Measurements from ENCODE around the gene C2orf68.

DNA sequence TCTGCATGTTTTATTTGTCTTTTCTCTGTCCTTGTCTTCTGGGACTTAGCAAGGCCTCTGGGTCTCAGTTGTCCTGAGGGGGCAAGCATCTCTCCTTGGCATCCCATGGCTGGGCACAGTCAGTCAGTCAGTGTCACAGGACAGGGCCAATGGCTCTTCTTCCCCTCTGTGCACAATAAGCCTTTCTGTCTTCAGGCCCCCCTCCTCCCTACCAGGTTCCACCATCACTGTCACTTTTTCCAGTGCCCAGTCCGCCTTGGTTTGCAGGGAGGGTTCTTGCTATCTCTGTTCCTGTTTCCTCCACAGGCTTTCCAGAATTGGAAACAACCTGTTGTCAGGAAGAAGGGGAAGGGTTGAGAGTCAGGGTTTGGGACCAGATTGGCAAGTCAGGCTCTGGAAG is 29.4 kb downstream of the C2orf68 start:
- TF ChIP-seq, protein P1, sequence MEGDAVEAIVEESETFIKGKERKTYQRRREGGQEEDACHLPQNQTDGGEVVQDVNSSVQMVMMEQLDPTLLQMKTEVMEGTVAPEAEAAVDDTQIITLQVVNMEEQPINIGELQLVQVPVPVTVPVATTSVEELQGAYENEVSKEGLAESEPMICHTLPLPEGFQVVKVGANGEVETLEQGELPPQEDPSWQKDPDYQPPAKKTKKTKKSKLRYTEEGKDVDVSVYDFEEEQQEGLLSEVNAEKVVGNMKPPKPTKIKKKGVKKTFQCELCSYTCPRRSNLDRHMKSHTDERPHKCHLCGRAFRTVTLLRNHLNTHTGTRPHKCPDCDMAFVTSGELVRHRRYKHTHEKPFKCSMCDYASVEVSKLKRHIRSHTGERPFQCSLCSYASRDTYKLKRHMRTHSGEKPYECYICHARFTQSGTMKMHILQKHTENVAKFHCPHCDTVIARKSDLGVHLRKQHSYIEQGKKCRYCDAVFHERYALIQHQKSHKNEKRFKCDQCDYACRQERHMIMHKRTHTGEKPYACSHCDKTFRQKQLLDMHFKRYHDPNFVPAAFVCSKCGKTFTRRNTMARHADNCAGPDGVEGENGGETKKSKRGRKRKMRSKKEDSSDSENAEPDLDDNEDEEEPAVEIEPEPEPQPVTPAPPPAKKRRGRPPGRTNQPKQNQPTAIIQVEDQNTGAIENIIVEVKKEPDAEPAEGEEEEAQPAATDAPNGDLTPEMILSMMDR (IDR thresholded peaks at IDR 0.05; ENCODE audit: low read depth, low read length, missing input control) = no peak
- no peak for TF ChIP-seq TAF1 (conservative IDR thresholded peaks at IDR 0.05)
- TF ChIP-seq, protein P2, sequence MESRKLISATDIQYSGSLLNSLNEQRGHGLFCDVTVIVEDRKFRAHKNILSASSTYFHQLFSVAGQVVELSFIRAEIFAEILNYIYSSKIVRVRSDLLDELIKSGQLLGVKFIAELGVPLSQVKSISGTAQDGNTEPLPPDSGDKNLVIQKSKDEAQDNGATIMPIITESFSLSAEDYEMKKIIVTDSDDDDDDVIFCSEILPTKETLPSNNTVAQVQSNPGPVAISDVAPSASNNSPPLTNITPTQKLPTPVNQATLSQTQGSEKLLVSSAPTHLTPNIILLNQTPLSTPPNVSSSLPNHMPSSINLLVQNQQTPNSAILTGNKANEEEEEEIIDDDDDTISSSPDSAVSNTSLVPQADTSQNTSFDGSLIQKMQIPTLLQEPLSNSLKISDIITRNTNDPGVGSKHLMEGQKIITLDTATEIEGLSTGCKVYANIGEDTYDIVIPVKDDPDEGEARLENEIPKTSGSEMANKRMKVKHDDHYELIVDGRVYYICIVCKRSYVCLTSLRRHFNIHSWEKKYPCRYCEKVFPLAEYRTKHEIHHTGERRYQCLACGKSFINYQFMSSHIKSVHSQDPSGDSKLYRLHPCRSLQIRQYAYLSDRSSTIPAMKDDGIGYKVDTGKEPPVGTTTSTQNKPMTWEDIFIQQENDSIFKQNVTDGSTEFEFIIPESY (IDR thresholded peaks at IDR 0.05) = no peak
- TF ChIP-seq EGR1 (IDR thresholded peaks at IDR 0.05; ENCODE audit: low read depth in 2 of 2) = no peak

Measured in liver (tissue), 3 donors.